Measurements from ENCODE around the gene NTMT1. TPM values are rescaled to one million over a fixed set of nuclear protein-coding genes. Genes with fewer than 3 reads are reported as not detected.

The NTMT1 gene
- total RNA-seq, 3 donors from 2014 or later: 22.0 to 32.0 (median 26.2) TPM

- Histone ChIP-seq H3K36me3 (ENCODE audit: low read depth) (no peaks in the 10 kb centered on the region), H3K4me1 (ENCODE audit: low read depth) (no peaks in the 10 kb centered on the region), H3K9me3 (no peaks in the 10 kb centered on the region), H3K4me3 (no peak overlapping the region)
- DNase-seq: no peak
- intact Hi-C loops (cut with DNase I, micrococcal nuclease): no loop called here
- TF ChIP-seq, protein P1, sequence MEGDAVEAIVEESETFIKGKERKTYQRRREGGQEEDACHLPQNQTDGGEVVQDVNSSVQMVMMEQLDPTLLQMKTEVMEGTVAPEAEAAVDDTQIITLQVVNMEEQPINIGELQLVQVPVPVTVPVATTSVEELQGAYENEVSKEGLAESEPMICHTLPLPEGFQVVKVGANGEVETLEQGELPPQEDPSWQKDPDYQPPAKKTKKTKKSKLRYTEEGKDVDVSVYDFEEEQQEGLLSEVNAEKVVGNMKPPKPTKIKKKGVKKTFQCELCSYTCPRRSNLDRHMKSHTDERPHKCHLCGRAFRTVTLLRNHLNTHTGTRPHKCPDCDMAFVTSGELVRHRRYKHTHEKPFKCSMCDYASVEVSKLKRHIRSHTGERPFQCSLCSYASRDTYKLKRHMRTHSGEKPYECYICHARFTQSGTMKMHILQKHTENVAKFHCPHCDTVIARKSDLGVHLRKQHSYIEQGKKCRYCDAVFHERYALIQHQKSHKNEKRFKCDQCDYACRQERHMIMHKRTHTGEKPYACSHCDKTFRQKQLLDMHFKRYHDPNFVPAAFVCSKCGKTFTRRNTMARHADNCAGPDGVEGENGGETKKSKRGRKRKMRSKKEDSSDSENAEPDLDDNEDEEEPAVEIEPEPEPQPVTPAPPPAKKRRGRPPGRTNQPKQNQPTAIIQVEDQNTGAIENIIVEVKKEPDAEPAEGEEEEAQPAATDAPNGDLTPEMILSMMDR (IDR thresholded peaks at IDR 0.05): no peak
- no peak for ATAC-seq
These were observed 45.6 kb downstream of the NTMT1 start for GRCh38 chr9:129671519-129671918.

GRCh38 chr9:129672702-129673101 is 46.7 kb downstream of the NTMT1 start:
- no peak overlapping the region for H3K4me3 ChIP-seq
- intact Hi-C loops (cut with DNase I, micrococcal nuclease): no loop called here
- H3K36me3 ChIP-seq (ENCODE audit: low read depth): no peaks in the 10 kb centered on the region
- no peaks in the 10 kb centered on the region for H3K4me1 ChIP-seq (ENCODE audit: low read depth)
- TF ChIP-seq, protein P1 (IDR thresholded peaks at IDR 0.05): no peak
- no peaks in the 10 kb centered on the region for H3K9me3 ChIP-seq
- DNase-seq (no peak), ATAC-seq (no peak)

DNA sequence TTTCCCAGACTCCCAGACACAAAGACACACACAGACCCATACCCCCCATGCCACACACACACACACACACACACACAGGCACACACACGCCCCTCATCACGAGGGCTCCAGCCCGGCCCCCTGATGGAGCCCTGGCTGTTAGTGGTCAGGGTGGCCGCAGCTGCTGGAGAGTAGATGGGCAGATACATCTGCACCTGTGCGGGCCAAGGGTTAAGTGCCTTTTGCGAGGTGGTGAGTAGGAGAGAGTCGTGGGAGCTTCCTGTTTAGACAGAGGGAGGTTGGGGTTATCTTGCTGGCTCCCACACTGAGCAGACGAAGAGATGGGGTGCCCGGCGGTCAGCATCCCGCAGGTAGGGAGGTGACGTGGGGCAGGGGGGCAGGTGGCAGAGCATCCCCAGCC is 47.6 kb downstream of the NTMT1 start:
- intact Hi-C loops (cut with DNase I, micrococcal nuclease): no loop called here
- no peaks in the 10 kb centered on the region for H3K36me3 ChIP-seq (ENCODE audit: low read depth)
- no peak for ATAC-seq

GRCh38 chr9:129674229-129674628 is 48.3 kb downstream of the NTMT1 start:
- Histone ChIP-seq H3K4me3 (no peak overlapping the region), H3K4me1 (ENCODE audit: low read depth) (no peaks in the 10 kb centered on the region), H3K9me3 (no peaks in the 10 kb centered on the region), H3K36me3 (ENCODE audit: low read depth) (no peaks in the 10 kb centered on the region)
- DNase-seq (no peak), ATAC-seq (no peak)
- TF ChIP-seq, protein P1 (IDR thresholded peaks at IDR 0.05): no peak
- intact Hi-C loops (cut with DNase I, micrococcal nuclease): no loop called here

More for the DNA sequence above, 47.6 kb downstream of the NTMT1 start:
- TF ChIP-seq, protein P1 (IDR thresholded peaks at IDR 0.05): no peak
- no peak for DNase-seq
- H3K4me1 ChIP-seq (ENCODE audit: low read depth): no peaks in the 10 kb centered on the region
- H3K4me3 ChIP-seq: no peak overlapping the region
- no peaks in the 10 kb centered on the region for H3K9me3 ChIP-seq

DNA sequence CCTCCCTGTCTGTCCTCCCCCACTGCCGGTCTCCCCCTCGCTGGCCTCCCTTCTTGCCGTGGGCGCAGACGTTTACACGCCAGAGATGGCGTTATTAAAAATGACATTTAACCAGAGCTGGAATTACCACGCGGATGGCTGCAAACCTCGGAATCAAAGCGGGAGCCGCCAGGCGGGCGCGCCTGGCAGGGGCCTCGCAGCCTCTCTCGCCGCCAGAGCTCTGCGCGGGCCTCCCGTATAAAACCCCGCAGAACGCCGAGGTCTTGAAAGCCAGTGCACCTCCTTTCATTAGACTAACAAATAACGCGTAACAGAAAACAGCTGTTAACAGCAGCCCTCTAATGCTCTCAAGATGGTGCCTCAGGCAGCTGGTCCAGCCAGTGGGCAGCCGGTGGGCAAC is 49.7 kb downstream of the NTMT1 start:
- Histone ChIP-seq H3K4me3 (no peak overlapping the region), H3K4me1 (ENCODE audit: low read depth) (no peaks in the 10 kb centered on the region), H3K9me3 (no peaks in the 10 kb centered on the region), H3K36me3 (ENCODE audit: low read depth) (no peaks in the 10 kb centered on the region)
- DNase-seq: no peak
- intact Hi-C loops (cut with DNase I, micrococcal nuclease): no loop called here
- TF ChIP-seq, protein P1 (IDR thresholded peaks at IDR 0.05): no peak
- ATAC-seq: no peak

DNA sequence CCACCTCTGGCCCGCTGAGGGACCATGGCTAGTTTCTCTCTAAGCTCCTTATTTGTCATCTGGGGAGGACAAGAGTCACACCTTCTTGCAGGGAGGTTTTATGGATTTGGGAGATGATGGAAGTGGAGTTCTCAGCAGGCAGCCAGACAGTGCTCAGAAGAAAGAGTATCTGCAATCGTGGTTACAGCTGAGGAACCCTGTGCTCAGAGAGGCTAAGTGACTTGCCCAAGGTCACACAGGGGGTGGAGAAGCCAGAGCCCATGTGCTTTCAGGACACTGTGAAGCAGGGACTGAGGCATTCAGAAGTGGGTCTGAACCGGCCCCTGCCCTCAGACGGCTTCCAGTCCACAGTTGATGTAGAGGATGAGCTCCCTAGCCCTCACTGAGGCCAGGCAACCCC is 50.3 kb downstream of the NTMT1 start:
- TF ChIP-seq, protein P1 (IDR thresholded peaks at IDR 0.05): no peak

More for the DNA sequence above, 50.3 kb downstream of the NTMT1 start:
- Histone ChIP-seq H3K36me3 (ENCODE audit: low read depth) (no peaks in the 10 kb centered on the region), H3K4me1 (ENCODE audit: low read depth) (no peaks in the 10 kb centered on the region), H3K4me3 (no peak overlapping the region), H3K9me3 (no peaks in the 10 kb centered on the region)
- intact Hi-C loops (cut with DNase I, micrococcal nuclease): no loop called here
- no peak for DNase-seq
- no peak for ATAC-seq

Data from mucosa of descending colon (tissue), 3 donors.